Activated CD8-positive, alpha-beta memory T cell treated with anti-CD3 and anti-CD28 coated beads, Interleukin-2, amount 10 ng/mL, durations not matched to agents 7 days and 5 days (primary cell): ENCODE measurements around the gene PER1. TPM values are rescaled to one million over a fixed set of nuclear protein-coding genes. Genes with fewer than 3 reads are reported as not detected.
A peak's percentile ranks its signal among the peaks of the same experiment; 100 is the strongest.
"Not testable (repeated sequence)": the region's sequence is repeated elsewhere in the genome, so short reads cannot be mapped to it uniquely, and the experiment has no call there.

Experiments used
- ATAC-seq: fragments of 150-1000 bp; cut with Tn5 transposase; one replicate; pipeline ENCODE4 v1.10.0; 2021; ENCODE audit warnings: moderate library complexity
- CTCF ChIA-PET: fragments of 350-600 bp; sonication (Branson Sonifier 250); formaldehyde crosslinking; loops from one replicate; lab custom pipeline; 2021; ENCODE audit warnings: antibody characterized with exemption; lab: Charles Lee
- DNase-seq: peaks from one replicate; pipeline ENCODE4 v3.0.0-alpha.2; 2020
- H3K27ac Mint-ChIP-seq: one replicate; pipeline ENCODE4 v1.8.0; 2021; ENCODE audit warnings: mild to moderate bottlenecking, mixed read lengths
- H3K27me3 Mint-ChIP-seq: one replicate; pipeline ENCODE4 v1.8.0; 2021; ENCODE audit warnings: mixed read lengths
- H3K36me3 Mint-ChIP-seq: one replicate; pipeline ENCODE4 v1.8.0; 2021; ENCODE audit warnings: mild to moderate bottlenecking, mixed read lengths
- H3K4me1 Mint-ChIP-seq: one replicate; pipeline ENCODE4 v1.8.0; 2021; ENCODE audit warnings: mixed read lengths
- H3K4me3 Mint-ChIP-seq: one replicate; pipeline ENCODE4 v1.8.0; 2021; ENCODE audit warnings: mild to moderate bottlenecking, moderate library complexity, mixed read lengths
- H3K9me3 Mint-ChIP-seq: one replicate; pipeline ENCODE4 v1.8.0; 2022; ENCODE audit warnings: low read depth, mixed read lengths
- total RNA-seq, 2 experiments: library from RNA; stranded (reverse); gene quantifications; one replicate each; pipeline ENCODE4 v1.2.3, GENCODE V29; 2021

Gene PER1
- total RNA-seq, 2 experiments from 2014 or later: 47.3 to 56.4 TPM

- Mint-ChIP-seq H3K4me3 (no peak overlapping the region), H3K36me3 (no peaks in the 10 kb centered on the region), H3K27me3 (peaks cover 47% of the 10 kb centered on the region), H3K9me3 (no peaks in the 10 kb centered on the region), H3K4me1 (peaks cover 8% of the 10 kb centered on the region), H3K27ac (no peak overlapping the region)
- CTCF ChIA-PET: interaction anchor here (0.6 to 7.8 kb wide), 20 partner anchors 8 to 558 kb away, joined by 3 to 107 read pairs (median 7); partner anchors contain the start of genes ALOX12B, ALOXE3, HES7 and SLC25A35
- ATAC-seq (no peak), DNase-seq (no peak)
Observed at GRCh38 chr17:8110907-8111306, 41.3 kb downstream of the PER1 start.

DNA sequence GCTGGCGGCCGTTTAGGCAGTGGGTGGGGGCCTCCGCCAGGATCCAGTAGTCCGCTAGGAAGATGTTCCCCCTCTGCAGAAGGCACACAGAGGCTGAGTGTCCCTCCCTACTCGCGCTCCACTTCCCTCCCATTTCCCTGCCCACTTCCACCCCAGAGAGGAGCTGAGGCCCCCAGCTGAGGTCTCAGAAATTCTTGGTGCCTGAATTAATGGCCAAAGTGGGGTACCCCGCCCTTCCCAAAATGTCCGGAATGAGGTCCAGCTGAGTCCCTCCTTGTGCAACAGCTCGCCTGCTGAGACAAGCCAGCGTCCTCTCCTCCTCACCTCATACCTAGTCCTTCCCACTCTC, 41.8 kb downstream of the PER1 start:
- no peak overlapping the region for H3K4me3 Mint-ChIP-seq
- H3K4me1 Mint-ChIP-seq: peaks cover 8% of the 10 kb centered on the region
- ATAC-seq: no peak
- H3K9me3 Mint-ChIP-seq: no peaks in the 10 kb centered on the region
- no peak for DNase-seq
- no peaks in the 10 kb centered on the region for H3K36me3 Mint-ChIP-seq
- CTCF ChIA-PET: interaction anchor here (0.6 to 7.8 kb wide), 22 partner anchors 9 to 557 kb away, joined by 3 to 107 read pairs (median 6); partner anchors contain the start of genes ALOX12B, ALOXE3, HES7 and SLC25A35
- H3K27ac Mint-ChIP-seq: no peak overlapping the region
- H3K27me3 Mint-ChIP-seq: peaks cover 42% of the 10 kb centered on the region

- no peak overlapping the region for H3K4me3 Mint-ChIP-seq
- CTCF ChIA-PET: interaction anchor here (0.6 to 7.8 kb wide), 22 partner anchors 9 to 557 kb away, joined by 3 to 107 read pairs (median 6); partner anchors contain the start of genes ALOX12B, ALOXE3, HES7 and SLC25A35
- H3K9me3 Mint-ChIP-seq: no peaks in the 10 kb centered on the region
- H3K4me1 Mint-ChIP-seq: peaks cover 8% of the 10 kb centered on the region
- peaks cover 36% of the 10 kb centered on the region for H3K27me3 Mint-ChIP-seq
- H3K36me3 Mint-ChIP-seq: no peaks in the 10 kb centered on the region
- ATAC-seq: peak; percentile 99
- H3K27ac Mint-ChIP-seq: no peak overlapping the region
- DNase-seq: peak; percentile 80
Observed at GRCh38 chr17:8109661-8110455, 42.3 kb downstream of the PER1 start.

DNA sequence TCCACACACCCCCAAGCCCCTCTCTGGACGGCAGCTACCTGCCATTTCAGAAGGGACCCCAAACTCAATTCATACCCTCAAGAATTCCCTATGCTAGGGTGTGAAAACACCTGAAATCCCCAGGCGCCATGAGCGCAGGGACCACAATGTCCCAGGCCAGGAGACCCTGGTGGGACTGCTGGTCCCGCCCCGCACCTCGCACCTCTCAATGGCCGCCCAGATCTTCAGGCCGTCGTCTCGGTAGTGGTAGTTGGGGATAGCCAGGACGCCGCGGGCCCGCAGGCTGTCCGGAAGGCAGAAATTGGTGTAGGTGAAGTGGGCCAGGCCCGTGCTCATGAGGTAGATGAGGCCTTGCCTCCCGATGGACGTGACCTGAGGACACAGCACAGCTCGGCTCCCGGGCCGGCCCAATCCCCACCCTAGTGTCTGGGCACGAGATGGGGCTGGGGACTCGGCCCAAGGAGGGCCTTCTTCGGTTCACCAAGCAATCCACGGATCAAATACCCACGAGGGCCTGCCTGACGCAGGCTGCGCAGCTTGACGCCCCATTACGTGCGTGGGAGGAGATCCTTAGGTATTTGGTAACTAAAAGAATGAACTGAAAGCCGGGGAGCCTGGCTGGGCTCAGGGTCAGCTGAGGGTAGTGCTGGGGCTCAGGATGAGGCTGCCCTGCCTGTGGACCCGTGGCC, 43.1 kb downstream of the PER1 start:
- Mint-ChIP-seq H3K4me3 (no peak overlapping the region), H3K36me3 (no peaks in the 10 kb centered on the region), H3K9me3 (no peaks in the 10 kb centered on the region), H3K27me3 (peaks cover 29% of the 10 kb centered on the region), H3K4me1 (peaks cover 8% of the 10 kb centered on the region), H3K27ac (no peak overlapping the region)
- ATAC-seq (no peak), DNase-seq (no peak)
- CTCF ChIA-PET: interaction anchor here (0.6 to 7.8 kb wide), 16 partner anchors 9 to 128 kb away, joined by 3 to 107 read pairs (median 6); partner anchors contain the start of genes ALOX12B, ALOXE3 and HES7

- CTCF ChIA-PET: interaction anchor here (0.9 to 7.8 kb wide), 5 partner anchors 10 to 47 kb away, joined by 3 to 107 read pairs (median 5); no protein-coding TSS in a partner anchor
- H3K4me3 Mint-ChIP-seq, DNase-seq, ATAC-seq, H3K36me3 Mint-ChIP-seq, H3K4me1 Mint-ChIP-seq, H3K9me3 Mint-ChIP-seq, H3K27ac Mint-ChIP-seq: not testable (repeated sequence)
- peaks cover 14% of the 10 kb centered on the region for H3K27me3 Mint-ChIP-seq
Observed at GRCh38 chr17:8106980-8107379, 45.2 kb downstream of the PER1 start.

- Mint-ChIP-seq H3K9me3 (no peaks in the 10 kb centered on the region), H3K27ac (no peak overlapping the region), H3K4me1 (peaks cover 8% of the 10 kb centered on the region), H3K36me3 (no peaks in the 10 kb centered on the region), H3K27me3 (peaks cover 5% of the 10 kb centered on the region), H3K4me3 (no peak overlapping the region)
- DNase-seq: no peak
- CTCF ChIA-PET: interaction anchor here (1.2 to 7.8 kb wide), 4 partner anchors 11 to 30 kb away, joined by 3 to 107 read pairs (median 20); no protein-coding TSS in a partner anchor
- no peak for ATAC-seq
Observed at GRCh38 chr17:8105957-8106398, 46.2 kb downstream of the PER1 start.

DNA sequence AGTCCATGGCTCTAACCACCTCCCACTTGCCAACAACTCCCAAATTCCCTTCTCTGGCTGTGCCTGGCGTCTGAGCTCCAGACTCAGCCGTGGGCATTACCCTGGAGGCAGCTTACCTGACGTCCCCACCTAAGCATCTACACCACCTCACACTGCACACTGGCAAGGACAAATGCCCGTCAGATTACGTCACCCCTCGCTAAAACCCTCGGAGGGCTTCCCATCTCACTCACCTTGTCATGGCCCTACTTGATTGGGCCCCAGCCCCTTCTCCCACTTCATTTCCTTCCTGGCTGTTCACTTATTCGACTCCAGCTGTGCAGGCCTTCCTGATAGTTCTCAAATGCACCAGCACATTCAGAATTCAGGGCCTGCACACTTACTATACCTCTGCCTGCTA, 47.3 kb downstream of the PER1 start:
- CTCF ChIA-PET: interaction anchor here (1.2 to 2.7 kb wide), 5 partner anchors 11 to 115 kb away, joined by 3 to 34 read pairs (median 8); no protein-coding TSS in a partner anchor
- peaks cover 6% of the 10 kb centered on the region for H3K4me1 Mint-ChIP-seq
- ATAC-seq (no peak), DNase-seq (no peak)
- H3K4me3 Mint-ChIP-seq: no peak overlapping the region
- H3K27ac Mint-ChIP-seq: no peak overlapping the region
- H3K9me3 Mint-ChIP-seq: no peaks in the 10 kb centered on the region
- H3K36me3 Mint-ChIP-seq: no peaks in the 10 kb centered on the region
- no peaks in the 10 kb centered on the region for H3K27me3 Mint-ChIP-seq

DNA sequence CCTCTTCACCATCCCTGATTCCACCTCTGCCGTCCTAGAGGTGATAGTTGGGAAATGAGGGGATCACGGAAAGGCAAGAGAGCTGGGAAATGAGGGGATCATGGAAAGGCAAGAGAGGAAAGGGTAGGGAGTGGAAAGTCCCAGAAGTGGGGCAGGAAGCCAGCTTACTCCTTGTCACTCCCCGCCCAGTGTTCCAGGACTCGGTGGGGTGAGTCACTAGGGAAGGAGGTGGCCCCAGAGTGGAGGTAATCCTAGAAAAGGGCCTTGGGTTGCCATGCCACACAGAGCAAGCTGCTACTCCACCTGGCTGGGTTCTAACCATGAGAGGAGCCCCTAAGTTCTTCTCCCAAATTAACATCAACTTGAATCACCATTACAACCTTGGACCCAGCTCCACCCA, 48.7 kb downstream of the PER1 start:
- CTCF ChIA-PET: interaction anchor here (0.7 to 2.7 kb wide), 7 partner anchors 10 to 62 kb away, joined by 3 to 34 read pairs (median 5); no protein-coding TSS in a partner anchor
- H3K4me3 Mint-ChIP-seq: no peak overlapping the region
- H3K36me3 Mint-ChIP-seq: no peaks in the 10 kb centered on the region
- no peak for ATAC-seq
- H3K27me3 Mint-ChIP-seq: no peaks in the 10 kb centered on the region
- H3K4me1 Mint-ChIP-seq: peaks cover 6% of the 10 kb centered on the region
- H3K27ac Mint-ChIP-seq: no peak overlapping the region
- DNase-seq: no peak
- no peaks in the 10 kb centered on the region for H3K9me3 Mint-ChIP-seq

- no peak for DNase-seq
- no peaks in the 10 kb centered on the region for H3K4me1 Mint-ChIP-seq
- H3K36me3 Mint-ChIP-seq: no peaks in the 10 kb centered on the region
- H3K4me3 Mint-ChIP-seq: no peak overlapping the region
- no peak for ATAC-seq
- no peak overlapping the region for H3K27ac Mint-ChIP-seq
- CTCF ChIA-PET: interaction anchor here (1.0 to 3.7 kb wide), 8 partner anchors 10 to 40 kb away, joined by 3 to 24 read pairs (median 4); no protein-coding TSS in a partner anchor
- H3K9me3 Mint-ChIP-seq: no peaks in the 10 kb centered on the region
- no peaks in the 10 kb centered on the region for H3K27me3 Mint-ChIP-seq
Observed at GRCh38 chr17:8101721-8102120, 50.5 kb downstream of the PER1 start.

DNA sequence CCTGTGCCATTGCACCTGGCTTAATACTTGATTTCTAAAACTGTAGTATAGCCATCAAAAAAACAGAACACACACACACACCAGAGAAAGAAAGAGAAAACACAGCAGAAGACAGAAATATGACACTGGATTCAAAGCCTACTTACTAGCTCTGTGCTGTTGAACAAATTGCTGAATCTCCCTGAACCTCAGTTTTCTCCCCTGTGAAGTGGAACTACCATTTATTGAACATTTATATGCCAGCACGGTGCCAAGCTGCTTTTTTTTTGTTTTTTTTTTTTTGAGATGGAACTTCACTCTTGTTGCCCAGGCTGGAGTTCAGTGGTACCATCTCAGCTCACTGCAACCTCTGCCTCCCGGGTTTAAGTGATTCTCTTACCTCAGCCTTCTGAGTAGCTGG, 51.4 kb downstream of the PER1 start:
- no peak overlapping the region for H3K27ac Mint-ChIP-seq
- peaks cover 3% of the 10 kb centered on the region for H3K27me3 Mint-ChIP-seq
- H3K4me1 Mint-ChIP-seq: no peaks in the 10 kb centered on the region
- no peaks in the 10 kb centered on the region for H3K9me3 Mint-ChIP-seq
- no peaks in the 10 kb centered on the region for H3K36me3 Mint-ChIP-seq
- no peak overlapping the region for H3K4me3 Mint-ChIP-seq
- no peak for ATAC-seq
- CTCF ChIA-PET: interaction anchor here (1.0 to 3.7 kb wide), 9 partner anchors 8 to 200 kb away, joined by 3 to 24 read pairs (median 5); no protein-coding TSS in a partner anchor
- DNase-seq: no peak

DNA sequence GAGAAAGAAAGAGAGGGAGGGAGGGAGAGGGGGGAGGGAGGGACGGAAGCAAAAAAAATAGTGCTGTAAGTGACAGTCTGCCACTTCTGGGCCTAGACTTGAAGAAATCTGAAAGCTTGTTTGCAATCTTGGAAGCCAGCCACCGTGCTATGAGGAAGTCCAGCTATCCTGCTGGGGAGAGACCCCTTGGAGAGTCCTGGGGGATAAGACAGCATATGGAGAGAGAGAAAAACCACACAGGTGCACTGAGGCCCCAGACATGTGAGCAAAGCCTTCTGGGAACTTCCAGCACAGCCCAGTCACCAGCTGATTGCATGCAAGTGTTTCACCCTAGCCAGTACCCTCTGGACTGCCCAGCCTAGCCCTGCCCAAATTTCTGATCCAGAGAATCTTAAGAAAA, 52.1 kb downstream of the PER1 start:
- CTCF ChIA-PET: interaction anchor here (0.6 to 3.7 kb wide), 7 partner anchors 9 to 30 kb away, joined by 4 to 24 read pairs (median 5); no protein-coding TSS in a partner anchor
- no peak for ATAC-seq
- DNase-seq: no peak
- Mint-ChIP-seq H3K27me3 (peaks cover 8% of the 10 kb centered on the region), H3K9me3 (no peaks in the 10 kb centered on the region), H3K4me1 (no peaks in the 10 kb centered on the region), H3K27ac (no peak overlapping the region), H3K4me3 (no peak overlapping the region), H3K36me3 (no peaks in the 10 kb centered on the region)

- DNase-seq (no peak), ATAC-seq (no peak)
- H3K36me3 Mint-ChIP-seq: no peaks in the 10 kb centered on the region
- H3K4me1 Mint-ChIP-seq: peaks cover 6% of the 10 kb centered on the region
- H3K27ac Mint-ChIP-seq: no peak overlapping the region
- H3K27me3 Mint-ChIP-seq: peaks cover 12% of the 10 kb centered on the region
- H3K9me3 Mint-ChIP-seq: no peaks in the 10 kb centered on the region
- H3K4me3 Mint-ChIP-seq: no peak overlapping the region
- CTCF ChIA-PET: interaction anchor here (0.9 to 1.1 kb wide), 2 partner anchors 13 to 39 kb away, joined by 4 to 6 read pairs; no protein-coding TSS in a partner anchor
Observed at GRCh38 chr17:8096541-8096940, 55.7 kb downstream of the PER1 start.

DNA sequence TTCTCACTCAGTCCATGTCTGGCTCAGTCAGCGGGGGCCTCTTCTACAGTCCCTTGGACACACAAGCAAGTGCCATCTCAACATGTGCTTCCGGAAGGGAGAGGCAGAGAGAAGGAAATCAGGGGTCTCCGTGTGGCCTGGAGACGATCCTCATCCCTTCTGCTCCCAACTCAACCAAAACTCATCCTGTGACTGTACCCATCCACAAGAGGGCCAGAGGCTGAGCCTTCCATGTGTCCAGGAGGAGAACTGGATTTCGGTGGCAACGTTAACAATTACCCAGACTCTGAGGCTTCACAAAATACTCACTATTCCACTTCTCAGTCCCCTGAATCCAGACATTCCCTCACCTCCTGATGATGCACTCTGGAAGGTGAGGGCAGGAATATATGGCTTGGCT, 56.8 kb downstream of the PER1 start:
- Mint-ChIP-seq H3K4me1 (peaks cover 6% of the 10 kb centered on the region), H3K27me3 (peaks cover 21% of the 10 kb centered on the region), H3K27ac (no peak overlapping the region), H3K9me3 (no peaks in the 10 kb centered on the region), H3K36me3 (no peaks in the 10 kb centered on the region), H3K4me3 (no peak overlapping the region)
- ATAC-seq (no peak), DNase-seq (no peak)
- CTCF ChIA-PET: interaction anchor here (1.1 to 6.7 kb wide), 7 partner anchors 13 to 54 kb away, joined by 3 to 107 read pairs (median 59); partner anchors contain the start of gene ALOXE3
